ENCODE measurements around the gene ABHD17B.

GRCh38 chr9:71858102-71858798, 52.7 kb downstream of the ABHD17B start:
- TF ChIP-seq CTCF (conservative IDR thresholded peaks at IDR 0.05 in 1 of 2, IDR thresholded peaks at IDR 0.05 in 1 of 2; ENCODE audit: extremely low read depth in 1 of 2, insufficient read depth in 1 of 2, low read depth in 1 of 2, low read length in 2 of 2) (no peak), EZH2 (IDR thresholded peaks at IDR 0.05; ENCODE audit: borderline replicate concordance, low read length) (no peak)
